ENCODE results near the gene DUOX1.

Gene DUOX1

DNA sequence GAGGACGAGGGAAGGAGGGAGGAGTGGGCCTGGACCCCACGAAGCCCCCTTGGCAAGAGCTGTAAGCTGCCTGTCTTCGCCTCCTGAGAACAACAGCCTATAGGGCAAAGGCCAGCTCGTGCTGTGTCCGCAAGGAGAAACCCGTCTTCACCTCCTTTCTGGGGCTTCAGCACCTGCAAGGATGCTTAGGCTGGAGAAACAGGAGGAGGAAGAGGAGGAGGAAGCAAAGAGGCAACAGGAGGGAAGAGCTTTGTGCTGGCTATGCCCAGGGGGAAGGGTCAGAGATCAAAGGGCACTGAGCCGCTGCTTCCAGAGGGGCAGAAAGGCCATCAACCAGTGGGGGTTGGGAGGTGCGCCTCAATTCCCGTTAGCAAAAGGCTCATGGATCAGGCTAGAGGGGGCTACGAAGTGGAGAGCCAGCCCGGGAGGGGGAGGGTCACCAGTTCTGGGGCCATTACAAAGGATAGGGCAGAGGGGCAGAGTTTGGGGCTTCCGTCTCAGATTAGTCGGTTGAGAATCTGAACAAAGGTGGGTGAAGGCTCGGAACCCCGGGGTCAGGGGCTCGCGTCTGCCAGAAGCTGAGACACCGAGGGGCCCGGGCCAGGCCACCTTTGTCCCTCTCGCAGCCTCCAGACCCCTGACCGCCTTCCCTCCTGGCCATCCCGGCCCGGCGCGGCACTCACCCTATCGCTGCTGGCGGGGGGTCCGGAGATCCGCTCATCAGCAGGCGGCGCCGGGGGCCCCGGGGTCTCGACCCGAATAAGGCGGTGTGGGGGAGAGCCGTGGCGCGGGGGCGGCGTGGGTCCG lies 57.2 kb downstream of the DUOX1 start:
- Histone ChIP-seq H3K9me3 (ENCODE audit: control insufficient read depth, low read length) (no peaks in the 10 kb centered on the region), H4K8ac (ENCODE audit: low read length) (no peak overlapping the region), H2AK5ac (ENCODE audit: low read length, severe bottlenecking) (peak overlapping the region; percentile 6), H3K4me1 (ENCODE audit: control insufficient read depth, insufficient read depth, low read depth, low read length) (peaks cover 28% of the 10 kb centered on the region), H3K27me3 (ENCODE audit: control insufficient read depth in 1 of 2, insufficient read depth in 1 of 2, low read length in 2 of 2) (peaks cover 9 to 23% of the 10 kb centered on the region in 2 experiments), H3K4ac (ENCODE audit: low read depth in 1 of 2, low read length in 2 of 2) (peak overlapping the region in 1 of 2 experiments; percentile 42), H2AFZ (ENCODE audit: low read depth, low read length) (no peak overlapping the region), H3K4me2 (ENCODE audit: low read length, poor library complexity, severe bottlenecking) (peak overlapping the region; percentile 62), H3K36me3 (ENCODE audit: control insufficient read depth in 1 of 2, insufficient read depth in 2 of 2, low read depth in 1 of 2, low read length in 2 of 2) (no peaks in the 10 kb centered on the region), H3K9ac (ENCODE audit: low read length) (no peak overlapping the region), H3K4me3 (ENCODE audit: insufficient read depth in 1 of 2, low read depth in 1 of 2, low read length in 2 of 2) (peak overlapping the region; percentile 59 to 72), H2BK120ac (ENCODE audit: low read depth, low read length) (peak overlapping the region; percentile 45), H2BK15ac (ENCODE audit: low read depth, poor library complexity, severe bottlenecking) (no peak overlapping the region), H3K14ac (ENCODE audit: low read length in 2 of 2) (no peak overlapping the region), H3K23ac (ENCODE audit: low read length in 2 of 2) (no peak overlapping the region), H4K91ac (ENCODE audit: low read length) (no peak overlapping the region), H3K18ac (ENCODE audit: low read depth in 1 of 2, low read length in 2 of 2) (no peak overlapping the region), H2BK5ac (ENCODE audit: low read depth, low read length, poor library complexity, severe bottlenecking) (no peak overlapping the region), H3K27ac (ENCODE audit: low read length, poor library complexity, severe bottlenecking) (no peak overlapping the region), H3K79me1 (replicated peaks; ENCODE audit: low read length, poor library complexity, severe bottlenecking) (peaks cover 13% of the 10 kb centered on the region), H2BK12ac (ENCODE audit: low read length in 2 of 2) (no peak overlapping the region)
- 20% methylated on average over 17 of the region's 42 CpGs for WGBS
- DNase-seq = no peak

DNA sequence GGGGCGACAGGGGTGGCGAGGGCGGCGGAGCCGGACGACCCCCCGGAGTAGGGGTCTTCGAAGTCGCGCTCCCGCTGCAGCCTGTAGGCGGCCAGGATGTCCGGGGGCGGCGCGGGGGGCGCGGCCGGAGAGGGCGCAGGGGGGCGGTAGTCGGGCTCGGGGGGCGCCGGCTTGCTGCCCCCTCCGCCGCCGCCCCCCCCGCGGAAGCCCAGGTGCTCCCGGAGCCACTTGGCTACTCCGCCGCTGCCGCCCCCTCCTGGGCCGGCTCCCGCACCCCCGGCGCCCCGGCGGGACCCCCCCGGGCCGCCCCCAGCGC lies 57.7 kb downstream of the DUOX1 start:
- WGBS = no CpG with 5 or more reads among the region's 43 CpGs

DNA sequence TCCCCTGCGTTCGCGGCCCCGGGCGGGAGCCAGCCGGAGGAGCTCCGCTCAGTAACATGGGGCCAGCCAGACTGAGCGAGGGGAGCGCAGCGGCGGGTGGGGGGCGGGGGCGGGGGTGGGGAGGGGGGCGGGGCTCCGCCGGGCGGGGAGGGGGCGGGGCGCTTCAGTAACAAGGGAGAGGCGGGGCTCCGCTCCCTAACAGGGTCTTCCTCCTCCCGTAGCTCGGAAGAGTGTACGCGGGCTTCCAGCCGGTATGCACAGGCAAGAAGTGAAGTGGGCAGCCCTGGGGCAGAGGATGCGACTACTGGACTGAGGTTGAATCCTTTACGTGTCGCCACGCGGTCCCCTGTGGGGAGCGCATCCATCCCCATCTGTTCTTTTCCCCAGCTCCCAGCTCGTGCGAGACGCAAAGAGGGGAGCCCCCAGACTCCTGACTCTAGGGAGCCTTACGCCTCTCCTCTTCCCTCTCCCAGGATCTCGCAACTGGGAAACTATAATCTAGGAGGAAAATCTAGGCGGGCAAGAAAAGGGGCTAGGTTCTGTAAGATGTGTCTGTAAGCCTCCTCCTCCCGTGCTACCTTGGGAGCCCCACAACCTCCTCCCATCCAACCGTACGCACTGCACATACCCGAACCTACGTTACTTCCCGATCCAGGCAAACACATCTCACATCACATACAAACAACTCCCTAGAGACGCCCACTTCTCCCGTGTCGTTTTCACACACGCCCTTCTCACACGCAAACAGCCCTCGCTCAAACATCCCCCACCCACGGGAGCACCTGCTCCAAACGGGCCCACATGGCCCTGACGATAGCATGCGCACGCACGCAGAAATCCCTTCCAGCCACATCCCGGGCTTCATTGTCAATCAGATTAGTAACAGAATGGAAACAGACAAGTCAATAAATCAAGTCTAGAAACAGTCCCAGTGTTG lies 58.4 kb downstream of the DUOX1 start, which contains the start of gene SHF:
TSS of gene SHF (minus strand) at position 73 of the 937 bp plus-strand sequence. CDS start at position 58, 15 bp downstream.
- H4K91ac ChIP-seq (ENCODE audit: low read length) = no peak within 1 kb of the TSS
- H2BK5ac ChIP-seq (ENCODE audit: low read depth, low read length, poor library complexity, severe bottlenecking) = no peak within 1 kb of the TSS
- no peak within 1 kb of the TSS for H2AFZ ChIP-seq (ENCODE audit: low read depth, low read length)
- H3K18ac ChIP-seq (ENCODE audit: low read depth in 1 of 2, low read length in 2 of 2) = peak within 1 kb of the TSS in 1 of 2 experiments; percentile 4
- no peaks in the 10 kb centered on the region for H3K9me3 ChIP-seq (ENCODE audit: control insufficient read depth, low read length)
- H4K8ac ChIP-seq (ENCODE audit: low read length) = no peak within 1 kb of the TSS
- peaks cover 9 to 23% of the 10 kb centered on the region in 2 experiments for H3K27me3 ChIP-seq (ENCODE audit: control insufficient read depth in 1 of 2, insufficient read depth in 1 of 2, low read length in 2 of 2)
- H3K23ac ChIP-seq (ENCODE audit: low read length in 2 of 2) = no peak within 1 kb of the TSS
- no peak within 1 kb of the TSS for H3K14ac ChIP-seq (ENCODE audit: low read length in 2 of 2)
- peak within 1 kb of the TSS; percentile 9 for H2BK15ac ChIP-seq (ENCODE audit: low read depth, poor library complexity, severe bottlenecking)
- no peak within 1 kb of the TSS for H3K27ac ChIP-seq (ENCODE audit: low read length, poor library complexity, severe bottlenecking)
- peaks cover 27% of the 10 kb centered on the region for H3K4me1 ChIP-seq (ENCODE audit: control insufficient read depth, insufficient read depth, low read depth, low read length)
- peak within 1 kb of the TSS; percentile 6 for H2AK5ac ChIP-seq (ENCODE audit: low read length, severe bottlenecking)
- peak within 1 kb of the TSS in 1 of 2 experiments; percentile 42 for H3K4ac ChIP-seq (ENCODE audit: low read depth in 1 of 2, low read length in 2 of 2)
- peak within 1 kb of the TSS; percentile 59 to 84 for H3K4me3 ChIP-seq (ENCODE audit: insufficient read depth in 1 of 2, low read depth in 1 of 2, low read length in 2 of 2)
- peaks cover 12% of the 10 kb centered on the region for H3K79me1 ChIP-seq (replicated peaks; ENCODE audit: low read length, poor library complexity, severe bottlenecking)
- peak within 1 kb of the TSS; percentile 85 for H3K4me2 ChIP-seq (ENCODE audit: low read length, poor library complexity, severe bottlenecking)
- WGBS = 4% methylated on average over 32 of the region's 57 CpGs
- DNase-seq = peak; percentile 43
- peak within 1 kb of the TSS; percentile 82 for H3K9ac ChIP-seq (ENCODE audit: low read length)
- H2BK120ac ChIP-seq (ENCODE audit: low read depth, low read length) = peak within 1 kb of the TSS; percentile 45
- no peaks in the 10 kb centered on the region for H3K36me3 ChIP-seq (ENCODE audit: control insufficient read depth in 1 of 2, insufficient read depth in 2 of 2, low read depth in 1 of 2, low read length in 2 of 2)
- H2BK12ac ChIP-seq (ENCODE audit: low read length in 2 of 2) = no peak within 1 kb of the TSS

More for the DNA sequence above, 57.7 kb downstream of the DUOX1 start:
- Histone ChIP-seq H4K91ac (ENCODE audit: low read length) (no peak overlapping the region), H2BK120ac (ENCODE audit: low read depth, low read length) (peak overlapping the region; percentile 45), H4K8ac (ENCODE audit: low read length) (no peak overlapping the region), H3K4ac (ENCODE audit: low read depth in 1 of 2, low read length in 2 of 2) (no peak overlapping the region), H2AK5ac (ENCODE audit: low read length, severe bottlenecking) (no peak overlapping the region), H3K18ac (ENCODE audit: low read depth in 1 of 2, low read length in 2 of 2) (no peak overlapping the region), H3K4me3 (ENCODE audit: insufficient read depth in 1 of 2, low read depth in 1 of 2, low read length in 2 of 2) (peak overlapping the region in 1 of 2 experiments; percentile 59), H2BK15ac (ENCODE audit: low read depth, poor library complexity, severe bottlenecking) (peak overlapping the region; percentile 9), H3K27me3 (ENCODE audit: control insufficient read depth in 1 of 2, insufficient read depth in 1 of 2, low read length in 2 of 2) (peaks cover 9 to 23% of the 10 kb centered on the region in 2 experiments), H3K4me1 (ENCODE audit: control insufficient read depth, insufficient read depth, low read depth, low read length) (peaks cover 27% of the 10 kb centered on the region), H3K27ac (ENCODE audit: low read length, poor library complexity, severe bottlenecking) (no peak overlapping the region), H2BK12ac (ENCODE audit: low read length in 2 of 2) (no peak overlapping the region), H3K23ac (ENCODE audit: low read length in 2 of 2) (no peak overlapping the region), H3K36me3 (ENCODE audit: control insufficient read depth in 1 of 2, insufficient read depth in 2 of 2, low read depth in 1 of 2, low read length in 2 of 2) (no peaks in the 10 kb centered on the region), H2BK5ac (ENCODE audit: low read depth, low read length, poor library complexity, severe bottlenecking) (no peak overlapping the region), H3K79me1 (replicated peaks; ENCODE audit: low read length, poor library complexity, severe bottlenecking) (peaks cover 12% of the 10 kb centered on the region), H3K14ac (ENCODE audit: low read length in 2 of 2) (no peak overlapping the region), H3K9me3 (ENCODE audit: control insufficient read depth, low read length) (no peaks in the 10 kb centered on the region), H2AFZ (ENCODE audit: low read depth, low read length) (no peak overlapping the region), H3K9ac (ENCODE audit: low read length) (no peak overlapping the region), H3K4me2 (ENCODE audit: low read length, poor library complexity, severe bottlenecking) (peak overlapping the region; percentile 62)
- DNase-seq = no peak

DNA sequence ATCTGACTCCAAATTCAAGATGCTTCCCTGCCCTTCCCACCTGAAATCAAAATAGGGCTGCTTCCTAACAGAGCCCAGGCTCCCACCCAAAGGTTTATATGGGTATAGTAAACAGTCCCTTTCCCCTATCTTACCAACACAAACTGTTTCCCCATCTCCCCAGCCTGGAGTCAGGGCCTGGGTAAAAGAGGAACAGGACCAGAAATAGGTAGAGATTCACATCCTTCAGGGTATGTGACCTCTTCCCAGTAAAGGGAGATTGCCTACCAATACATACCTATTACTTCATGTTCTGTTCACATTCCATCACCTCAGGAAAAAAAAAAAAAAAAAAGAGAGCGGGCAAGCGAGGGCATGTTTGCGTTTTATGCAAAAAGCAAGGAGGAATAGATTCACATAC lies 67.7 kb downstream of the DUOX1 start:
- no peak overlapping the region for H2AK5ac ChIP-seq (ENCODE audit: low read length, severe bottlenecking)
- H3K23ac ChIP-seq (ENCODE audit: low read length in 2 of 2) = no peak overlapping the region
- H4K91ac ChIP-seq (ENCODE audit: low read length) = no peak overlapping the region
- no peak overlapping the region for H2BK15ac ChIP-seq (ENCODE audit: low read depth, poor library complexity, severe bottlenecking)
- H3K27me3 ChIP-seq (ENCODE audit: control insufficient read depth in 1 of 2, insufficient read depth in 1 of 2, low read length in 2 of 2) = peaks cover 0 to 2% of the 10 kb centered on the region in 2 experiments
- peak overlapping the region; percentile 92 for H3K9ac ChIP-seq (ENCODE audit: low read length)
- no peak for DNase-seq
- H2AFZ ChIP-seq (ENCODE audit: low read depth, low read length) = no peak overlapping the region
- H3K4me2 ChIP-seq (ENCODE audit: low read length, poor library complexity, severe bottlenecking) = no peak overlapping the region
- no peak overlapping the region for H3K14ac ChIP-seq (ENCODE audit: low read length in 2 of 2)
- H2BK120ac ChIP-seq (ENCODE audit: low read depth, low read length) = no peak overlapping the region
- H2BK12ac ChIP-seq (ENCODE audit: low read length in 2 of 2) = no peak overlapping the region
- no peak overlapping the region for H4K8ac ChIP-seq (ENCODE audit: low read length)
- no peaks in the 10 kb centered on the region for H3K36me3 ChIP-seq (ENCODE audit: control insufficient read depth in 1 of 2, insufficient read depth in 2 of 2, low read depth in 1 of 2, low read length in 2 of 2)
- H3K9me3 ChIP-seq (ENCODE audit: control insufficient read depth, low read length) = no peaks in the 10 kb centered on the region
- no peak overlapping the region for H3K4ac ChIP-seq (ENCODE audit: low read depth in 1 of 2, low read length in 2 of 2)
- no peak overlapping the region for H3K18ac ChIP-seq (ENCODE audit: low read depth in 1 of 2, low read length in 2 of 2)
- H3K4me3 ChIP-seq (ENCODE audit: insufficient read depth in 1 of 2, low read depth in 1 of 2, low read length in 2 of 2) = peak overlapping the region in 1 of 2 experiments; percentile 78
- no CpG with 5 or more reads among the region's 3 CpGs for WGBS
- peaks cover 6% of the 10 kb centered on the region for H3K4me1 ChIP-seq (ENCODE audit: control insufficient read depth, insufficient read depth, low read depth, low read length)
- no peak overlapping the region for H3K27ac ChIP-seq (ENCODE audit: low read length, poor library complexity, severe bottlenecking)
- H2BK5ac ChIP-seq (ENCODE audit: low read depth, low read length, poor library complexity, severe bottlenecking) = no peak overlapping the region
- no peaks in the 10 kb centered on the region for H3K79me1 ChIP-seq (replicated peaks; ENCODE audit: low read length, poor library complexity, severe bottlenecking)

Measured in mesenchymal stem cell (in vitro differentiated cells and primary cell).